H1 (cell line): ENCODE results near the gene ZNF414. TPM values are rescaled to one million over a fixed set of nuclear protein-coding genes. Genes with fewer than 3 reads are reported as not detected.

Source experiments
- CTCF ChIA-PET: fragments of 300-600 bp; sonication (Branson Sonifier 250); formaldehyde crosslinking; loops from one replicate; lab custom pipeline; 2021; ENCODE audit not compliant: partially characterized antibody; lab: Charles Lee
- POLR2A ChIA-PET: fragments of 300-600 bp; sonication (Branson Sonifier 250); formaldehyde crosslinking; loops from one replicate; lab custom pipeline; 2021; ENCODE audit warnings: inconsistent platforms; ENCODE audit not compliant: partially characterized antibody; lab: Charles Lee
- DNase-seq, 2 experiments: peaks; one replicate each; pipeline versions ENCODE4 v3.0.0 to v3.0.0-alpha.2; 2010 to 2022; ENCODE audit warnings: low spot score in 2 of 2, low read depth in 1 of 2, mixed read lengths in 1 of 2
- FAIRE-seq: peaks from 2 replicates; lab custom pipeline; 2011; peaks lifted over from hg19 to GRCh38; lab: Jason Lieb, UNC
- H2AFZ ChIP-seq: 2 replicates; pipeline ENCODE4 v1.8.1; 2012; ENCODE audit warnings: low read length, inconsistent platforms
- H2AK5ac ChIP-seq: 2 replicates; pipeline ENCODE4 v1.6.1; 2013; ENCODE audit warnings: low read depth, low read length
- H2BK120ac ChIP-seq: replicated peaks from 2 replicates; pipeline ENCODE3; 2013; ENCODE audit warnings: low read depth, low read length, inconsistent platforms
- H2BK12ac ChIP-seq: 2 replicates; pipeline ENCODE4 v1.6.1; 2013; ENCODE audit warnings: low read depth, low read length
- H2BK15ac ChIP-seq: 2 replicates; pipeline ENCODE4 v1.6.1; 2013; ENCODE audit warnings: low read length
- H2BK20ac ChIP-seq: 2 replicates; pipeline ENCODE4 v1.6.1; 2013; ENCODE audit warnings: low read length
- H2BK5ac ChIP-seq: 2 replicates; pipeline ENCODE4 v1.6.1; 2013; ENCODE audit warnings: low read depth, low read length
- H3K14ac ChIP-seq: 2 replicates; pipeline ENCODE4 v1.6.1; 2013; ENCODE audit warnings: inconsistent platforms; ENCODE audit not compliant: insufficient read length
- H3K18ac ChIP-seq: 2 replicates; pipeline ENCODE4 v1.6.1; 2013; ENCODE audit warnings: low read length; ENCODE audit errors: extremely low read depth
- H3K23ac ChIP-seq: 2 replicates; pipeline ENCODE4 v1.6.1; 2013; ENCODE audit warnings: inconsistent platforms; ENCODE audit not compliant: insufficient read length
- H3K23me2 ChIP-seq: 2 replicates; pipeline ENCODE4 v1.6.1; 2013; ENCODE audit warnings: low read depth, low read length
- H3K27ac ChIP-seq: 2 replicates; pipeline ENCODE4 v1.6.1; 2011; ENCODE audit warnings: low read depth, low read length, inconsistent platforms
- H3K27me3 ChIP-seq, 4 experiments: replicated peaks in 1 of 4; 1 replicate in 1 of 4; 2 replicates in 3 of 4; pipeline versions ENCODE4 v1.6.1 to v1.8.1; 2011 to 2013; ENCODE audit warnings: low read length in 3 of 4, mild to moderate bottlenecking in 3 of 4, inconsistent platforms in 2 of 4, mixed read lengths in 2 of 4, moderate library complexity in 1 of 4; ENCODE audit not compliant: control insufficient read depth in 3 of 4, insufficient read depth in 3 of 4; ENCODE audit errors: extremely low read depth in 1 of 4
- H3K36me3 ChIP-seq, 4 experiments: 2 replicates each; pipeline versions ENCODE4 v1.6.1 to v1.8.1; 2011 to 2013; ENCODE audit warnings: mild to moderate bottlenecking in 4 of 4, low read length in 3 of 4, moderate library complexity in 2 of 4, control low read depth in 1 of 4, inconsistent platforms in 1 of 4; ENCODE audit not compliant: insufficient read depth in 4 of 4, control insufficient read depth in 2 of 4
- H3K4ac ChIP-seq: replicated peaks from 2 replicates; pipeline ENCODE3; 2013; ENCODE audit warnings: low read length, low read depth, mixed read lengths, inconsistent platforms; ENCODE audit not compliant: insufficient read length
- H3K4me1 ChIP-seq, 4 experiments: replicated peaks in 1 of 4; 1 replicate in 1 of 4; 2 replicates in 3 of 4; pipeline versions ENCODE4 v1.6.1 to v1.8.1; 2011 to 2013; ENCODE audit warnings: low read length in 3 of 4, inconsistent platforms in 2 of 4, mixed read lengths in 1 of 4; ENCODE audit not compliant: insufficient read depth in 4 of 4, control insufficient read depth in 3 of 4
- H3K4me2 ChIP-seq, 2 experiments: 2 replicates each; pipeline versions ENCODE4 v1.6.1 to v1.8.1; 2011 to 2013; ENCODE audit warnings: low read depth in 2 of 2, low read length in 2 of 2, control low read depth in 1 of 2, inconsistent platforms in 1 of 2, mild to moderate bottlenecking in 1 of 2; ENCODE audit not compliant: insufficient read depth in 1 of 2
- H3K4me3 ChIP-seq, 4 experiments: fragments of 200-600, 300-600 bp in 1 of 4; sonication (generic), shearing (Covaris generic), sonication (Bioruptor Twin) in 1 of 4; 2 replicates each; pipeline versions ENCODE4 v1.5.1 to v1.8.1; 2011 to 2016; ENCODE audit warnings: low read length in 4 of 4, low read depth in 3 of 4, control low read depth in 2 of 4, inconsistent platforms in 2 of 4, mild to moderate bottlenecking in 2 of 4, mixed read lengths in 1 of 4, moderate library complexity in 1 of 4; ENCODE audit not compliant: insufficient read depth in 2 of 4; ENCODE audit errors: extremely low read depth in 1 of 4
- H3K56ac ChIP-seq: replicated peaks from 2 replicates; pipeline ENCODE3; 2013; ENCODE audit warnings: low read depth, mild to moderate bottlenecking, mixed read lengths, low read length, inconsistent platforms; ENCODE audit not compliant: insufficient read length
- H3K79me1 ChIP-seq: 2 replicates; pipeline ENCODE4 v1.6.1; 2013; ENCODE audit warnings: low read depth, low read length, control low read depth
- H3K79me2 ChIP-seq, 2 experiments: 2 replicates each; pipeline versions ENCODE4 v1.6.1 to v1.8.1; 2012 to 2013; ENCODE audit warnings: low read length in 2 of 2, mild to moderate bottlenecking in 2 of 2, inconsistent platforms in 1 of 2; ENCODE audit not compliant: insufficient read depth in 2 of 2, control insufficient read depth in 1 of 2
- H3K9ac ChIP-seq, 4 experiments: replicated peaks in 1 of 4; 1 replicate in 1 of 4; 2 replicates in 3 of 4; pipeline versions ENCODE4 v1.6.1 to v1.8.1; 2011 to 2013; ENCODE audit warnings: low read depth in 3 of 4, low read length in 3 of 4, control low read depth in 2 of 4, mild to moderate bottlenecking in 2 of 4, moderate library complexity in 2 of 4, inconsistent platforms in 1 of 4; ENCODE audit errors: extremely low read depth in 1 of 4
- H3K9me3 ChIP-seq, 2 experiments: 2 replicates each; pipeline versions ENCODE4 v1.6.1 to v1.8.1; 2012 to 2013; ENCODE audit warnings: mild to moderate bottlenecking in 2 of 2, moderate library complexity in 2 of 2, control low read depth in 1 of 2, inconsistent platforms in 1 of 2, low read depth in 1 of 2, low read length in 1 of 2, mixed read lengths in 1 of 2; ENCODE audit not compliant: insufficient read depth in 2 of 2
- H4K20me1 ChIP-seq, 2 experiments: replicated peaks in 1 of 2; 2 replicates each; pipeline versions ENCODE3 to v1.8.1; 2011 to 2013; ENCODE audit warnings: inconsistent platforms in 2 of 2, low read length in 2 of 2, mild to moderate bottlenecking in 1 of 2; ENCODE audit not compliant: insufficient read depth in 2 of 2, control insufficient read depth in 1 of 2
- H4K5ac ChIP-seq: 2 replicates; pipeline ENCODE4 v1.6.1; 2013; ENCODE audit warnings: low read length, low read depth, mixed read lengths, inconsistent platforms; ENCODE audit not compliant: insufficient read length
- H4K8ac ChIP-seq: 2 replicates; pipeline ENCODE4 v1.8.0; 2013; ENCODE audit warnings: mild to moderate bottlenecking, moderate library complexity, low read length, inconsistent platforms; ENCODE audit not compliant: insufficient read depth; ENCODE audit errors: extremely low read depth
- H4K91ac ChIP-seq: replicated peaks from 2 replicates; pipeline ENCODE3; 2013; ENCODE audit warnings: low read length, mixed read lengths, inconsistent platforms; ENCODE audit not compliant: insufficient read length
- ASH2L ChIP-seq: fragments of 200-600, 300-600 bp; sonication (generic); IDR thresholded peaks from one replicate; pipeline ENCODE4 v1.7.1; 2017; ENCODE audit warnings: low read length
- TCF12 ChIP-seq: IDR thresholded peaks from 2 replicates; pipeline ENCODE4 v1.6.1; 2011; ENCODE audit warnings: low read depth, mild to moderate bottlenecking, low read length
- WGBS, 2 experiments: shearing (Covaris generic) in 1 of 2; methylation state at CpG; one replicate each; pipeline versions ENCODE4 v1.1.6 to v1.1.7; 2013 to 2015; ENCODE audit warnings: low lambda C conversion rate in 2 of 2, mixed read lengths in 2 of 2, inconsistent platforms in 1 of 2, low coverage in 1 of 2, missing lambda C conversion rate in 1 of 2; ENCODE audit not compliant: insufficient replicate concordance in 2 of 2, insufficient coverage in 1 of 2, insufficient read length in 1 of 2; ENCODE audit errors: extremely low coverage in 1 of 2, missing lambda C conversion rate in 1 of 2; 5-methylcytosine and 5-hydroxymethylcytosine counted together
- polyA plus RNA-seq, 7 experiments: library from polyadenylated mRNA; depleted of rRNA in 3 of 7; stranded (reverse) in 5 of 7; unstranded in 2 of 7; fragments of >200 nt in 5 of 7; fragments of 200-250 nt in 2 of 7; gene quantifications; 1 replicate in 5 of 7; 2 replicates in 1 of 7; 4 replicates in 1 of 7; pipeline versions ENCODE4 v1.2.1 to v1.2.3, GENCODE V29; 2011 to 2013; ENCODE audit warnings: missing spikeins in 2 of 7, mixed read lengths in 2 of 7
- total RNA-seq: library from RNA; stranded (reverse); fragmentation: NEBNext Ultra II Directional; extraction: Animal tissue kit (Norgen Biotek cat#: 25700); gene quantifications from 2 replicates; pipeline ENCODE4 v1.2.1, GENCODE V29; 2021

ZNF414 gene
- total and polyA plus RNA-seq, 2 of the 8 experiments (the other 6 are each of a cell fraction or from before 2014, with no cell fraction given): 9.7 to 26.8 TPM

GRCh38 chr19:8468124-8468523 lies 45.8 kb downstream of the ZNF414 start:
- Histone ChIP-seq H4K20me1 (peaks cover 17 to 35% of the 10 kb centered on the region in 2 experiments), H3K9me3 (no peaks in the 10 kb centered on the region), H3K14ac (no peak overlapping the region), H2BK5ac (no peak overlapping the region), H3K4me2 (no peak overlapping the region), H4K91ac (no peak overlapping the region), H3K4me1 (no peaks in the 10 kb centered on the region), H3K18ac (no peak overlapping the region), H3K79me2 (peaks cover 21 to 87% of the 10 kb centered on the region in 2 experiments), H2BK15ac (no peak overlapping the region), H3K4me3 (no peak overlapping the region), H3K23ac (no peak overlapping the region), H4K8ac (no peak overlapping the region), H2AK5ac (no peak overlapping the region), H3K56ac (no peak overlapping the region), H2BK20ac (no peak overlapping the region), H3K36me3 (peaks cover 56 to 99% (median 91%) of the 10 kb centered on the region in 4 experiments), H3K23me2 (no peaks in the 10 kb centered on the region), H3K4ac (no peak overlapping the region), H3K79me1 (peaks cover 20% of the 10 kb centered on the region), H2BK120ac (no peak overlapping the region), H2BK12ac (no peak overlapping the region), H4K5ac (no peak overlapping the region), H2AFZ (no peak overlapping the region), H3K27me3 (no peaks in the 10 kb centered on the region), H3K9ac (no peak overlapping the region), H3K27ac (no peak overlapping the region)
- POLR2A ChIA-PET: interaction anchor here (1.5 to 1.6 kb wide), 2 partner anchors 8 to 23 kb away, joined by 3 to 6 read pairs; partner anchors contain the start of gene HNRNPM
- no peak for DNase-seq
- WGBS, 2 experiments: 92% methylated on average over 3 of the region's 3 CpGs; no CpG with 5 or more reads in 1 of the 2 experiments
- CTCF ChIA-PET: interaction anchor here (0.8 to 1.5 kb wide), 2 partner anchors 18 to 113 kb away, joined by 4 to 5 read pairs; no protein-coding TSS in a partner anchor
- no peak for FAIRE-seq
- TF ChIP-seq TCF12 (no peak), ASH2L (no peak)
